OCI-M2 (cell line): ENCODE data around the gene ANKRD53.
"Not testable (repeated sequence)": the region's sequence is repeated elsewhere in the genome, so short reads cannot be mapped to it uniquely, and the experiment has no call there.

Source experiments
- DNase-seq: peaks from one replicate; lab custom pipeline; 2025; ENCODE audit not compliant: unreplicated experiment; lab: John Stamatoyannopoulos, UW

Gene ANKRD53

DNA sequence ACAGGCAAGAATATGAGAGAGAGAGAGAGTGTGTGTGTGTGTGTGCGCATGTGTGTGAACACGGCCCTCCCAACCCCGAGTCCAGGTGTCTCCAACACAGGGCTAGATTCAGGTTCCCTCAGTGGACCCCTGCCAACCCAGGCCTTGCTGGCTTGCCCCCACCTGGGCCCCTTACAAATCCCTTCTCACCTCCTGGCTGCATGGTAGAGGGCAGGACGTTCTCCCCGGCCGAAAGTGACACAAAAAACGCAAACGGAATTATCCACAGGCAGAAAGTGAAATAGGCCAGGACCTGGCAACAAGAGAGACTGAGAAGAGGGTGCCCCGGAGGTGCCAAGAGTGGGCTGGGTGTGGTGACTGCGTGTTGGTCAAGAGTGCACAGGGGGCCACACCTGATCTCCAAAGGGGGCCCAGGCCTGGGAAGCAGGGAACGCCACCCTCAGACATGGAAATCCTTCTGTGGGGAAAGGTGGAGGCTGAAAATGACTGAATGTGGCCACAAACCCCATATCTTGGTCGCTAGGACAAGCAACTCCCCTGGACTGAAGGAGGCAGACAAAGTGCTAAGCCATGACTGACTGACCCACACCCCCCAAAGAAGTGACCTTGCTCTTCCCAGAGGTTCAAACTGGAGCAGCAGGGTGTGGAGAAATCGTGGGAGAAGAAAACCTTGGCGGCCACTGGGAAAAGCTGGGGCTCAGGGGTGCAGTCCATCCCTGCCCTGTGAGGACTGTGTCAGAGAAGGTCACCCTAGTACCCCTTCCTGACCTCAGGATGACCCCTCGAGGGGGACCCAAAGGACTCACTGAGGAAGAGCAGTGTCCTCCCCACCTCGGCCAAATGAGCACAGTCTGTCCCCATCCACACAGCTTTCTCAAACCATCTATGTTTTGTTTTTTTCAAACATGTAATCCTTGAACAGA, 10.6 kb downstream of the ANKRD53 start:
- no peak for DNase-seq

DNA sequence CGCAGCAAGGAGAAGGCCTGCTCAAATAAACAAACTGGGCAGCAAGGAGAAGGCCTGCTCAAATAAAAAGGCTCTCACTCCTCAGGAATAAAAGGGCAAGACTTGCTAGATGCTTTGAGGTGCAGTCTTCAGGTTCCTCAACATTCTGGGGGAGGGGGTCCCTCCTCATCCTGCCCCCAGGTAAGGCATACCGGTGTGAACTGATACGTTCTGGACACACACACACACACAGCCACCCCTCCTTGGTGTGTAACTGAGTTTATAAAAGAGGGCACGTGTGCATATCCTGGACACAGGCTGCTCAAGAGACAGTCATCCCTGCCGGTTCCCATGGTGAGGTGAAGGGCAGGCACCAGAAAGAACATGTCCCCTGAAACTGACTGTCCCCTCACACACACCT, 11.8 kb downstream of the ANKRD53 start:
- no peak for DNase-seq

DNA sequence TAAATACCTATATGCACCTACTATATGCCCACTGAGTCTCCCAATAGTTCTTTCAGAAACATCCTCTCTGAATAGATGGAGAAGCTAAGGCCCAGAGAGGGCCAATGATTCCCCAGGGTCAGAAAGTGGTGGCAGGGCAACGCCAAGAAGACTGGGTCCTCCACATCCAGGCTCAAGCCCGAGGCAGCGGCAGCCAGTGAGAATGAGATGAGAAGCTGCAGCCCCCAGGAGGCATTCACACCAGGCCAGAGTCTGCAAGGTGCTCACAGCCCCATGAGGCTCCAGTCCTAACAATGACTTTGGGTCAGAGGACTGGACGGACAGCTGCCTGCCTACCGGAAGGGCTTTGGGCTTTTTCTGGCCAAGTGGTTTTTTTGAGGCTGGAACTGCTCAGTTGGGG, 12.7 kb downstream of the ANKRD53 start:
- DNase-seq: no peak

- no peak for DNase-seq
These were observed 13.3 kb downstream of the ANKRD53 start for GRCh38 chr2:70991742-70992141.

GRCh38 chr2:70992945-70993853, 14.8 kb downstream of the ANKRD53 start:
- DNase-seq: no peak

- DNase-seq: no peak
These were observed 15.7 kb downstream of the ANKRD53 start for GRCh38 chr2:70994009-70994698.

DNA sequence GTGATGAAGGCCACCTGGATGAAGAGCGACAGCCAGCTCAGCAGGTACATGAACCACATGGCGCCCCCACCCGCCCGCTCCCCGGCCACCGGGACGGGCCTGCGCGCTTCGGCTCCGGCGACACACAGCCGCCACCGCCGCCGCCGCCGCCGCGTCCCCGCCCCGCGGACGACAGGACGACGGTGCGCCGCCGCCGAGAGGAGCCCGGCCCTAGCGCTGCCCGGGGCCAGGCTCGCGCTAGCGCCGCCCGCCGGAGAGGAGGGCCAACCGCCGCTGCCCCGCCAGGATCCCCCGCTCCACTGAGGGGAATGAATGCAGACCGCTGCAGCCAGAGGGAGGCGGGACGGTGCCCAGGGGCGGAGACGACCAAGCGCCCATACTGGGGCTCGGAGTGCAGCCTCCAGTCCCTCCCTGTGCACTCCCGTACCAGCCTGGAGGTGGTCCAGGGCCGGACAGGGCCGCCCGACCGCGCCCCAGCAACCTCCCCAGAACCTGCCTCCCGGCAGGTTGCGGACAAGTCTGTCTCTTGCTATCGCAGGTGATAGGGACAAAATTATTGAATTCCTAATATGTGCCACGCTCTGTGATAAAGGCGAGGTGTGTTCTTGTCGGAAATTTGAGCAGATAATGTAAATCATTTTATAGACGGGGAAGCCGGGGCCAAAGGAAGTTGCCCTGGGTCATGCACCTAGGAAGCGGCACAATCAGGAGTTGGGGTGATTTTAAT, 16.4 kb downstream of the ANKRD53 start, which contains the start of gene TEX261:
TSS of gene TEX261 (minus strand) at position 175 of the 727 bp plus-strand sequence. CDS start at position 59, 116 bp downstream.
- DNase-seq: no peak

- no peak for DNase-seq
These were observed 16.9 kb downstream of the ANKRD53 start for GRCh38 chr2:70995426-70995729.

GRCh38 chr2:70998885-70999284, 20.5 kb downstream of the ANKRD53 start:
- DNase-seq: not testable (repeated sequence)

DNA sequence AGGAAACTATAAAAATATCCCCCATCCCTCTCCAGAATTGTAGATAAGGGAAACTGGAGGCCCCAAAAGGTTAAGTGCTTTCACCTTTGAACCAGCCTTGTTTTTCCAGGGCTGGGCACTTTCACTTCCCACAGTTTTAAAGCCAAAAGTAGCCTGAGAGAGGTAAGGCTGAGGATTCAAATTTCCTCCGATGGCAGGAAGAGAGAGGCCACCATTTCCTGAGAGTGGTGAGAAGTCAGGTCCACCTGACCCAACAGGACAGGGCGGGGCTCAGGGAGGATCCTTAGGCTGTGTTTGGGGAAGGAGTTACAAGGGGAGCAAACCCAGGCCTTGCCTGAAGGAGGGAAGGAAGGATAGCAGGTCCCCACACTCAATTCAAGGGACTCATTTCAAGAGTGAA, 20.9 kb downstream of the ANKRD53 start:
- no peak for DNase-seq

- DNase-seq: not testable (repeated sequence)
These were observed 21.5 kb downstream of the ANKRD53 start for GRCh38 chr2:70999931-71000330.

GRCh38 chr2:71000780-71001591, 22.6 kb downstream of the ANKRD53 start:
- no peak for DNase-seq

DNA sequence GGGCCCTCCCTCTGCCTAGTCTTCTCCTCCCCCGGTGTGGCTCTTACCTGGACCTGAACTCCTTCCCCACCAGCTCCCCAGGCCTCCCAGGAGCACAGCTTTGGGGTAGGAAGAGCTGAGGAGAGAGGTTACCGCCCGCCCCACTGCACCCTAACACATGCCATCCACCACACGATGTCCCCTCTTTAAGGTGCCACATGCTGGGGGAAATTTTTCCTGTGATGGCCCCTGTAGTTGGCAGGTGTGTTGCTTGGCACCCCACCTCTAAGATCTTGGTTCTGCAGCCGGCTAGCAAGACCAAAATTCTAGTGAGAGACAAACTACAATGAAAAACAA, 23.1 kb downstream of the ANKRD53 start:
- DNase-seq: no peak

- DNase-seq: no peak
These were observed 23.6 kb downstream of the ANKRD53 start for GRCh38 chr2:71001981-71002570.

GRCh38 chr2:71003396-71003795, 25.0 kb downstream of the ANKRD53 start:
- no peak for DNase-seq

DNA sequence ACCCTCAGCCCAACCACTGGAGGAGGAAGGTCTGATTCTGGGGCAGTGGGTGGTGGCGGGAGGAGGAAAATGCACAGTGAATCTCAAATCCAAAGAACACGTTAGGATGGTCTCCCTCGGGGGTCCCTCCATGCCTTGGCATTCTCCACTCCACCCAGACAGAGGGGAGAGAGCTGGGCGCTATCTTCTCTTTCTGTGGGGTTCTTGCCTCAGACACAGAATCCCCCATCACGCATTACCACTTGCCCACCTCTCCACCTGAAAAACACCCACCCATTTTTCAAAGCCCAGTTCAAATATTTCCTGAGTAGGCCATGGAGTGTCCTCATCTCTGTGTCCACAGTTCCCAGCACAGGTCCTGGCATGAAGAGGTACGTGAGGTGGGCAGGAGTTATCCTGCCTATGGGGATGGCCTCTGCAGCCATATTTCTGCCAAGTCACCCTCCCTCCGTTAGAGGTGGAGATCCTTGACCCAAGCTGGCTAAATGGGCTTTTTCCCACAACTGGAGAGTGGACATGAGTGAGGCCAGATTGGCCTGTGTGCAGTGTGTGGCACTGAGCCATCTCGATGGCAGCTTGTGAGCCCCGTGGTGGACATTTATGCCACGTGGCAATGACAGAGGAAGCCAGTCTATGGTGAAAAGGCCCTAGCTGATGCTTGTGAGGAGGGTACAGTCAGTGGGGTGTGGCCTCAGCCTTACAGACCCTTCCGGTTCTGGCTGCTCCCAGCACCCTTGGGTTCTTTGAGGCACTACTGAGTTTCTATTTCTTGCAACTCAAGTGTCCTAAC, 25.7 kb downstream of the ANKRD53 start:
- DNase-seq: no peak

- DNase-seq: no peak
These were observed 26.4 kb downstream of the ANKRD53 start for GRCh38 chr2:71004857-71005256.

DNA sequence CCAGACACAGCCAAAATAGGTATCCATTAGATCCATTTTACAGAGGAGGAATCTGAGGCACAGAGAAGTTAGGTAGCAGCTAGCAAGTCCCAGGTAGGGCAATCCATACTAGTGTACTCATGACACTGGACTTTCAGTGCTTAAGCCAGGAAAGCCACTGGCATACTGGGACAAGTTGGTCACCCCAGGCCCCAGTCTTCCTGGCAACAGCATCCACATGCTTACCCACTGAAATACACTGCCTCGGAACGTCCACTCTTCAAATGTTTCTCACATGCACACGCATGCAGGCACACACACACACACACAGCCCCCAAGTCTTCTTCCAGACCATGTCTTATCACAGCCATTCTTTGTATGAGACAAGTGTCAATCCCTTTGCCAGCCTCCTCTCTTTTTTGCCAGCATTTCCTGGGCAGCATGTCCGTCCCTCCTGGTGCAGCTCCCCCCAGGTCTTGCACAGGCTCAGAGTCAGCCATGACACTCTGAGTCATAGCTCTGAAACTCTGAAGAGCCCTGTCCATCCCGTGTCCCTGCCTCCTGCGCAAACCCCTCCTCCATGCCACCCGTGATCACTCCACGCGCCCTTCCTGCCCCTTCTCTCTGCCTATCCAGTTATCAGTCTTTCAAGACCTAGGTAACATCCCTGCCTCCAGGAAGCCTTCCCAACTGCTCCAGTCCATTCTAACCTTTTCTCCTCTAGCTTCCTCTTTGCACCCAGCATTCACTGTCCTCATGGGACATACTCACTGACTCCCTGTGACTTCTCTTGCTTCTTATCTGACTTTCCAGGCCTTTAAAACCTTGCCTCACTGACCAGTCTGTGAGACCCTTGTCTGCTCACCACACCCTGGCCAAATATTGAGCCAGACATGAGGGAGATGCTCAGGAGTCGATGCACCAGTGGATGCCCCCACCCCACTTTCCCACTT, 27.1 kb downstream of the ANKRD53 start:
- DNase-seq: no peak
